ENCODE measurements around the gene PIK3R5.

Gene PIK3R5

GRCh38 chr17:8851600-8851999 is 113.9 kb downstream of the PIK3R5 start:
- no peak for DNase-seq

DNA sequence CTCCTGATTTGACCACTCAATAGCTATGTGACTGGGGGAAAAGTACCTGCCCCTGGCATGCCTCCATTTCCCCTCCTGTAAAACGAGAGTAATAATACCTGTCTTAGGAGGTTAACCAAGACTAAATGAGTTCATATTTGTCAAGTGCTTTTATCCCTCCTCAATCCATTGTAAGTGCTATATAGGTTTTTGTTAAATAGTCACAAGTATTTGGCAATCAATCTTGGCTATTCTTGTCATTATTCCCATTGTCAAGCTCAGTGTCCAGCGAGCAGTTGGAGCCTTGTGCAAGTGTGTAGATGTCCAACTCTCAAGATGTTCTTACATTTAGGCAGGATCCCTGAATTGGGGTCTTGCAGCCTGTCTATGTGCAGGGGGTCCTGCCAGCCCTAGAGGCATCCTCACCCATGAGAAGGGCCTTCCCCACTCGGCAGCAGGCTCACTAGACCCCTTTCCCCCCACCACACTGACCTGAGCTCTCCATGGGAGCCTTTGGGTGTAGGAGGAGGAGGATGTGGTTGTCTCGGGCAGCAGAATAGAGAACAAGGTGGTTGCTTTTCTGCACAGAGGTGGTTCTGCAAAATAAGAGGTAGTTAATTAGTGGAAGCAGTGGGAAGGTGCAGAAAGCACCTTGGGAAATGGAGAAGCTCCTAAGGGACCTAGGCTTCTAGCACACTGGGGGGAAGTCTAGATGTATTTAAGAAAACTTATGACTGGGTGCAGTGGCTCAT is 116.0 kb downstream of the PIK3R5 start:
- no peak for DNase-seq

DNA sequence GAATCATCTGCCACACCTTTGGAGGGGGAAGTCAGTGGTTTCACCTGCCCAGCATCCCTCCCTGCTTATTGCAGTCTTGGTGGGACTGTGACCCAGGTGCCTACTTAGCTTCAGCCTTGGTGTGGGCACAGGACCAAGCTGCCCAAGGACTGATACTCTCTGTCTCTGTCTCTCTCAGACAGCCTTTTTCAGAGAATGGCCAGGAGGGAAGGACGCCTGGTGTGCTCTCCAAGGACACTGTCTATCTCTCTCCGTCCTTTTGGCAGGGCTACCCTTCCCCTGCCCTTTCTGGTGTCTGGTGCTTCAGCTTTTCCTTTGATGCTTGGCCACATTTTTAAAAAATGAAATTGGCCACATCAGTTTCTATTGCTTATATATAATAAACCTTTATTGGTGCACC is 117.6 kb downstream of the PIK3R5 start:
- DNase-seq = no peak

DNA sequence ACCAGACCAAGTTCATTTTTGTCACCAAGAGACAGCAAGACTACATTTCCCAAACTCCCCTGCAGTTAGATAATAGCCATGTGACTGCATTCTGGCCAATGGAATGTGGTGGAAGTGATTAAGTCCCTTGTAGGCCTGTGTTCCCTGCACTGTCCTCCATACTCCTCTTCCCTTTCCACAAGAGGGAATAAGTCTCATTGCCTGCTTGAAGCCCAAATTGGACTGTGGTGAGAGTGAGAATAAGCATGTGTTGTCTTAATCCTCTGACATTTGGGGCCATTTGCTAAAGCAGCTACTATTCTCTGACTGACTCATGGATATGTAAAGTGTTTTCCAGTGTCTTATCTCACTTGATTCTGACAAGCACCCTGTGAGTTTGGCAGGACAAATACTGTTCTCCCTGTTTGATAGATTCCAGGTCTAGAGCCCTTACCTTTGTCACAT is 118.7 kb downstream of the PIK3R5 start:
- no peak for DNase-seq

GRCh38 chr17:8844229-8845218 is 121.0 kb downstream of the PIK3R5 start:
- DNase-seq = no peak

GRCh38 chr17:8843344-8843743 is 122.2 kb downstream of the PIK3R5 start:
- DNase-seq = no peak

DNA sequence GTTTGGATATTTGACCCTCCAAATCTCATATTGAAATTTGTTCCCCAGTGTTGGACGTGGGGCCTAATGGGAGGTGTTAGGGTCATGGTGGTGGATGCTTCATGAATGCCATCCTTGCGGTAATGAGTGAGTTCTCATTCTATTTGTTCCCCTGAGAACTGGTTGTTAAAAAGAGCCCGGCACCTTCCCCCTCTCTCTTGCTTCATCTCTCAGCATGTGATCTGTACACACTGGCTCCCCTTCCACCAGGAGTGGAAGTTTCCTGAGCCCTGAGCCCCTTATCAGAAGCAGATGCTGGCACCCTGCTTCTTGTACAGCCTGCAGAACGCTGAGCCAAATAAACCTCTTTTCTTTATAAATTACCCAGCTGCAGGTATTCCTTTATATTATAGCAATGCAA is 123.7 kb downstream of the PIK3R5 start:
- DNase-seq = no peak

GRCh38 chr17:8839410-8839935 is 126.0 kb downstream of the PIK3R5 start:
- DNase-seq = no peak

DNA sequence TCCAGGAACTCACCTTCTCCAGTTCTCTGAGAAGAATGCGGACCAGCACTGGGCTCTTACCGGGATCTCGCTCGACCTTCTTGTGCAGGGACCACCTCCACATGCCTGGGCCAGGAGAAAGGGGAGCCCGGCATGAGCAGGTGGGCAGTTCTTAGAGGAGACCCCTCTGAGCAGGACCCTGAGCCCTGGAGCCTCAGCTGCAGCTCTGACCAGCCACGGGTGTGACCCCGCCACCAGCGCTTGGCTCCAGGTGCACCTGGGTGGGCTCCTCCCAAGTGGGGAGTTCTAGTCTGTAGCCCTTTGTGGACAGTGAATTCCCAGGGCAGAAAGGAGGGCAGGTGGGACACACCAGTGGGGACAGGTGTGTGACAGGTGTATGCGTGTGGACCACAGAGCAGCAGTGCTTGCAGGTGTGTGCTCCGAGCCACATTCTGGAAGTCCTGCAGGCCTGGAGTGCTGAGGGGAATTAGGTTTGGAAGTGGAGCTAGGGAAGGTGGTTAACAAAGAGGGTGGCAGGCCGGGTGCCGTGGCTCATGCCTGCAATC is 126.9 kb downstream of the PIK3R5 start:
- no peak for DNase-seq

- DNase-seq = no peak
Observed at GRCh38 chr17:8837563-8838075, 127.9 kb downstream of the PIK3R5 start.

GRCh38 chr17:8836821-8837562 is 128.5 kb downstream of the PIK3R5 start:
- DNase-seq = no peak

DNA sequence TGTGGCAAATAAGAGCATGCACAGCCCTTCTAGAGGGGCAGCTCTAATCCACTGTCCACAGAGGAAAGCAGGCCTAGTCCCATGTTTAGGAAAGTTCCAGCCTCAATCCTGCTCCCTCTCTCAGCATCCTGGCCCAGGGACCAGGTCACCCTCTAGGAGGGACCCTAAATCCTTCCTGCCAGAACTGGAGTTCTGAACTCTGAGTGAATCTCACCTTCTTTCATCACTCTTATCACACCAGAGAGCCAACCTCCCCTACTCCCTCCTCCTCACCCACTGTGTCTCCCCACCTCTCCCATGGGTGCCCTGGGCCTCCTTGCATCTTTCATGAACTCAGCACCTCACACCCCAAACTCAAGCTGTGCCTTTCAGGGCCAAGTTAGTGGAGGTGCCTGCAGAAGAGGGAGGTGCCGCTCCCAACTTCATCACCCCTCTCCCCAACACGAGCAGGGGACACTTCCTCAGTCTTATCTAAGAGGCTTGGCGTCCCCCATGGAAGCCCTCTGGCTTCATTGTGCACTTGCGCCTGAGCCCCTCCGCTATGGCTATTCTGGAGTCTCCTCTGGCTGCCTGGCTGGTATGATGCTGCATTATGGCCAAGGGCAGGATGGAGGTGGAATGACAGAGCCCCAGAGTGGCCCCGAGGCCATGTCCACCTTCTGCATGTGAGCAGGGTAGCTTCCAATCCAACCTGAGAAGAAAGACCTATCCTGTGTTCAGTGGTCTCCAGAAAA is 129.7 kb downstream of the PIK3R5 start:
- DNase-seq = no peak

DNA sequence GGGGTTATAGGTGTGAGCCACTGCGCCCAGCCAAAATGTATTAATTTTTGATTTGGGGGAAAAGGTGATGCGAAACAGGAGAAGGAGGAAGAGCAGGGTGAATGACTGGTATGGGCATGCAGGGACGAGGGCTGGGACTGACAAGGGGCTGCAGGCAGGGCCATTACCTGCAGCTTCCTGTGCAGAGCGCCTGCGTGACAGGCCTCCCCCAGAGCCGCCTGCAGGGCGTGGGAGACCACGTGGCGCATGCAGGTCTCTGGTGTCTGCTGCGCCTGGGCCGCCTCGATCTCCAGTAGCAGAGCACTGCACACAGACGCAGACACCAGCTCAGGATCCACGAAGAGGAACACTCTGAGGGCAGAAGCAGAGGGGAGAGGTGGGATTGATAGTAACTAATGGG is 130.4 kb downstream of the PIK3R5 start:
- DNase-seq = no peak

GRCh38 chr17:8832711-8833352 is 132.7 kb downstream of the PIK3R5 start:
- DNase-seq = peak; percentile 11 to 15

DNA sequence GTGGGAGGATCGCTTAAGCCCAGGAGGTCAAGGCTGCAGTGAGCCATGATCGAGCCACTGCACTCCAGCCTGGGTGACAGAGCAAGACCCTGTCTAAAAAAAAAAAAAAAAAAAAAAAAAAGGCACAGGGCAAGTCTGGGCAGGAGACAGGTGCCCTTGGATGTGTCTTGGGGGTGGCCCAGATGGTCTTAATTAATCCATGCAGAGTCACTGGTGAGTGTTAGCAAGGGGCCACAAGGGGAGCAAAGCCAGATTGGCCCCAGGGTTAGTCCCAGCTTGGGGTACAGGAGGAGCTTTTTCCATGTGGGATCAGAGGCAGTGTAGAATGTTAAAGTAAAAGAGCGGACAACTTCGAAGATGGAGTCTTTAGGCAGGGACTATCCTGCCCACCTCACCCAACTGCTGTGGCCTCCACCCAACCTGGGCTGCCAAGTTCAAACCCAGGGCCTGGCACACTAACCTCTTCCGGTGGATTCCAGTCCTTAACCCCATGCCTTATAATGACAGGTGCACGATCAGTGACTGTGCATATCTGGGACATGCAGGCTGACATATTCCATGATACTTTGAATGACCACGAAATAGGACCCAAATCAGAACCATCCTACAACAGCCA is 134.2 kb downstream of the PIK3R5 start:
- DNase-seq = no peak

- no peak for DNase-seq
Observed at GRCh38 chr17:8830141-8830540, 135.4 kb downstream of the PIK3R5 start.

DNA sequence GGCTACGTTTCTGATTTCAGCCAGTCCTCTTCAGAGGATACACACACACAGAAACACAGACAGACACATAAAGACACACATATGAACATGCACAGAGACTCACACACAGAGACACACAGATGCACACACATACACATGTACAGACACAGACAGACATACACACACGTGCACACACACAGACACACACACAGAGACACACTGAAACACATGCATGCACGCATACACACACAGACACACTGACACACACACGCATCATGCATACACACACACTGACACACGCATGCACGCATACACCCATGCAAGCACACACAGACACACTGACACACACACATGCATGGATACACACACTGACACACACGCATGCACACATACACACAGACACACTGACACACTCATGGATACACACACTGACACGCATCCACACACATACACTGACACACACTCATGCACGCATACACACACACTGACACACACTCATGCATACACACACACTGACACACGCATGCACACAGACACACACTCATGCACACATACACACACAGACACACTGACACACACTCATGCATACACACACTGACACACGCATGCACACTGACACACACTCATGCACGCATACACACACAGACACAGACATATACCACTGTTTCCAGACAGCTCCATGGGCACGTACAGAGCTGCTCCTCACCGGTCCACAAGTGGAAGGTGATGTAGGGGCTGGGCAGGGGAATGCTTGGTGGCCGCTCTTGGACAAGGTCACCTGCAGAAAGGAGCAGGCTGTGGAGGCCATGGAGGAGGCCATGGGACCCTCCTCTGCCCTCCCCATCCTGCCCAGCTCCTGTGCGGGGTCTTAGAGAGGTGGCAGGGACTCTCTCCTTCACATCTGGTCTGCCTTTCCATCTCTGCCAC is 136.2 kb downstream of the PIK3R5 start:
- no peak for DNase-seq
